OCI-LY1 (cell line): ENCODE measurements around the gene EMSY.

Experiments used
- H2AFZ ChIP-seq: fragments of 200-600 bp; sonication (generic), shearing (Covaris generic); 2 replicates; pipeline ENCODE4 v1.6.0; 2014; ENCODE audit warnings: antibody characterized with exemption, mild to moderate bottlenecking, low read length
- H3F3A ChIP-seq: fragments of 200-600 bp; sonication (generic), shearing (Covaris generic); 2 replicates; pipeline ENCODE4 v1.6.0; 2014; ENCODE audit warnings: mild to moderate bottlenecking, antibody characterized with exemption, low read length, moderate library complexity; ENCODE audit not compliant: insufficient read depth
- H3K27ac ChIP-seq: fragments of 200-600 bp; sonication (generic); 2 replicates; pipeline ENCODE4 v1.5.1; 2014; ENCODE audit warnings: low read length, mixed run types, mild to moderate bottlenecking, low read depth; ENCODE audit not compliant: poor library complexity, severe bottlenecking
- H3K27me3 ChIP-seq: fragments of 200-600 bp; sonication (generic); 2 replicates; pipeline ENCODE4 v1.6.0; 2014; ENCODE audit warnings: antibody characterized with exemption, mild to moderate bottlenecking, low read length, moderate library complexity; ENCODE audit not compliant: insufficient read depth
- H3K36me3 ChIP-seq: fragments of 200-600 bp; sonication (generic); 2 replicates; pipeline ENCODE4 v1.6.1; 2014; ENCODE audit warnings: mild to moderate bottlenecking, antibody characterized with exemption, low read length, moderate library complexity, mixed read lengths; ENCODE audit not compliant: insufficient read depth
- H3K4me1 ChIP-seq: fragments of 200-600 bp; sonication (generic); 2 replicates; pipeline ENCODE4 v1.5.1; 2014; ENCODE audit warnings: mild to moderate bottlenecking, low read length, moderate library complexity; ENCODE audit not compliant: insufficient read depth, severe bottlenecking
- H3K4me2 ChIP-seq: fragments of 200-600 bp; sonication (generic), shearing (Covaris generic); 2 replicates; pipeline ENCODE4 v1.6.1; 2014; ENCODE audit warnings: low read length
- H3K4me3 ChIP-seq: fragments of 200-600 bp; sonication (generic); 2 replicates; pipeline ENCODE4 v1.5.1; 2014; ENCODE audit warnings: low read length, low read depth, mild to moderate bottlenecking, mixed read lengths; ENCODE audit not compliant: poor library complexity, severe bottlenecking
- H3K79me2 ChIP-seq: fragments of 200-600 bp; shearing (Covaris generic); 2 replicates; pipeline ENCODE4 v1.6.1; 2016; ENCODE audit warnings: mixed run types, low read length, mixed read lengths; ENCODE audit not compliant: insufficient read depth
- H3K9ac ChIP-seq: fragments of 200-600 bp; sonication (generic), shearing (Covaris generic); 2 replicates; pipeline ENCODE4 v1.6.1; 2014; ENCODE audit warnings: mild to moderate bottlenecking, low read length, mixed read lengths
- H3K9me2 ChIP-seq: fragments of 200-600 bp; sonication (generic), shearing (Covaris generic); 2 replicates; pipeline ENCODE4 v1.6.1; 2014; ENCODE audit warnings: low read depth, mild to moderate bottlenecking, low read length, mixed read lengths
- H3K9me3 ChIP-seq: fragments of 200-600 bp; shearing (Covaris generic); 2 replicates; pipeline ENCODE4 v1.6.1; 2014; ENCODE audit warnings: low read length, mixed read lengths
- H4K20me1 ChIP-seq: fragments of 200-600 bp; sonication (generic), shearing (Covaris generic); 2 replicates; pipeline ENCODE4 v1.6.0; 2016; ENCODE audit warnings: mild to moderate bottlenecking, low read length; ENCODE audit not compliant: insufficient read depth
- CTCF ChIP-seq: fragments of 200-600 bp; sonication (generic), shearing (Covaris generic); IDR thresholded peaks from 2 replicates; pipeline ENCODE4 v1.5.1; 2017; ENCODE audit warnings: mild to moderate bottlenecking, antibody characterized with exemption, low read length, moderate library complexity, mixed read lengths
- EZH2 ChIP-seq: fragments of 200-600 bp; sonication (generic), shearing (Covaris generic); IDR thresholded peaks from 2 replicates; pipeline ENCODE4 v1.8.0; 2017; ENCODE audit warnings: borderline replicate concordance, mixed run types, mild to moderate bottlenecking, antibody characterized with exemption, low read length, moderate library complexity, mixed read lengths

Gene EMSY

GRCh38 chr11:76599041-76600013 lies 154.5 kb downstream of the EMSY start:
- H3K4me1 ChIP-seq = peaks cover 3% of the 10 kb centered on the region
- H3K79me2 ChIP-seq = no peaks in the 10 kb centered on the region
- H3K9ac ChIP-seq = no peak overlapping the region
- no peaks in the 10 kb centered on the region for H3K9me3 ChIP-seq
- H3F3A ChIP-seq = no peaks in the 10 kb centered on the region
- no peaks in the 10 kb centered on the region for H3K36me3 ChIP-seq
- H4K20me1 ChIP-seq = no peaks in the 10 kb centered on the region
- H2AFZ ChIP-seq = no peak overlapping the region
- no peaks in the 10 kb centered on the region for H3K9me2 ChIP-seq
- no peaks in the 10 kb centered on the region for H3K27me3 ChIP-seq
- H3K27ac ChIP-seq = no peak overlapping the region
- H3K4me2 ChIP-seq = no peak overlapping the region
- no peak overlapping the region for H3K4me3 ChIP-seq
- no peak for TF ChIP-seq EZH2
- TF ChIP-seq CTCF = no peak

GRCh38 chr11:76600124-76600655 lies 155.4 kb downstream of the EMSY start:
- H4K20me1 ChIP-seq = no peaks in the 10 kb centered on the region
- no peak for TF ChIP-seq EZH2
- TF ChIP-seq CTCF = no peak
- no peaks in the 10 kb centered on the region for H3K79me2 ChIP-seq
- no peak overlapping the region for H2AFZ ChIP-seq
- no peak overlapping the region for H3K4me3 ChIP-seq
- H3K4me1 ChIP-seq = peaks cover 3% of the 10 kb centered on the region
- no peaks in the 10 kb centered on the region for H3K9me3 ChIP-seq
- H3K9ac ChIP-seq = no peak overlapping the region
- H3K27ac ChIP-seq = no peak overlapping the region
- no peaks in the 10 kb centered on the region for H3K36me3 ChIP-seq
- no peaks in the 10 kb centered on the region for H3F3A ChIP-seq
- H3K9me2 ChIP-seq = no peaks in the 10 kb centered on the region
- no peaks in the 10 kb centered on the region for H3K27me3 ChIP-seq
- no peak overlapping the region for H3K4me2 ChIP-seq

GRCh38 chr11:76601272-76601671 lies 156.5 kb downstream of the EMSY start:
- Histone ChIP-seq H3K27ac (no peak overlapping the region), H3K9me2 (no peaks in the 10 kb centered on the region), H3K79me2 (no peaks in the 10 kb centered on the region), H3K4me3 (no peak overlapping the region), H3K9me3 (no peaks in the 10 kb centered on the region), H3K9ac (no peak overlapping the region), H3K4me1 (peaks cover 3% of the 10 kb centered on the region), H3K27me3 (no peaks in the 10 kb centered on the region), H3F3A (no peaks in the 10 kb centered on the region), H4K20me1 (no peaks in the 10 kb centered on the region), H3K36me3 (no peaks in the 10 kb centered on the region), H2AFZ (no peak overlapping the region), H3K4me2 (no peak overlapping the region)
- TF ChIP-seq EZH2 (no peak), CTCF (no peak)
